IMR-90 (cell line): ENCODE data around the gene NANOS3. TPM values are rescaled to one million over a fixed set of nuclear protein-coding genes. Genes with fewer than 3 reads are reported as not detected.

ENCODE experiments used
- ATAC-seq: fragments of 200-7000 bp; cut with Tn5 transposase; 2 replicates; pipeline ENCODE4 v1.9.1; 2020; ENCODE audit warnings: low read depth, mild to moderate bottlenecking, moderate library complexity
- BruUV-seq: library from RNA; stranded (reverse); fragments of 400-500 nt; replicated peaks from 2 replicates; lab custom pipeline; 2021; lab: Mats Ljungman, UMichigan
- CTCF ChIA-PET: fragments of 300-600 bp; formaldehyde crosslinking; extraction: SDS; loops from one replicate; lab custom pipeline; 2021; ENCODE audit warnings: antibody characterized with exemption; lab: Yijun Ruan, JAX
- POLR2A ChIA-PET: fragments of 300-600 bp; sonication (Branson Sonifier 250); formaldehyde crosslinking; loops from one replicate; lab custom pipeline; 2022; ENCODE audit warnings: antibody characterized with exemption; ENCODE audit not compliant: unreplicated experiment; lab: Charles Lee
- DNase-seq: peaks from one replicate; pipeline ENCODE4 v3.0.0; 2013
- H2AFZ ChIP-seq: replicated peaks from 2 replicates; pipeline ENCODE3; 2013; ENCODE audit warnings: low read length, mild to moderate bottlenecking; ENCODE audit not compliant: poor library complexity
- H2AK5ac ChIP-seq: 2 replicates; pipeline ENCODE4 v1.6.1; 2013; ENCODE audit warnings: low read depth, low read length, inconsistent platforms
- H2AK9ac ChIP-seq: replicated peaks from 2 replicates; pipeline ENCODE3; 2013; ENCODE audit warnings: mild to moderate bottlenecking, low read depth, low read length, moderate library complexity; ENCODE audit not compliant: poor library complexity
- H2BK120ac ChIP-seq: 2 replicates; pipeline ENCODE4 v1.6.1; 2013; ENCODE audit warnings: low read depth, low read length, inconsistent platforms
- H2BK15ac ChIP-seq: 3 replicates; pipeline ENCODE4 v1.6.1; 2013; ENCODE audit warnings: low read depth, low read length, inconsistent platforms
- H2BK20ac ChIP-seq: 2 replicates; pipeline ENCODE4 v1.6.1; 2013; ENCODE audit warnings: low read depth, mild to moderate bottlenecking, inconsistent platforms, low read length, moderate library complexity
- H2BK5ac ChIP-seq: 2 replicates; pipeline ENCODE4 v1.6.1; 2013; ENCODE audit warnings: mild to moderate bottlenecking, low read depth, low read length, inconsistent platforms; ENCODE audit not compliant: poor library complexity, severe bottlenecking
- H3K14ac ChIP-seq: replicated peaks from 2 replicates; pipeline ENCODE4 v1.6.1; 2013; ENCODE audit warnings: low read depth, low read length, inconsistent platforms
- H3K18ac ChIP-seq: 2 replicates; pipeline ENCODE4 v1.6.1; 2013; ENCODE audit warnings: low read depth, low read length, control low read depth
- H3K23ac ChIP-seq: 2 replicates; pipeline ENCODE4 v1.6.1; 2013; ENCODE audit warnings: low read depth, low read length, inconsistent platforms
- H3K27ac ChIP-seq: 2 replicates; pipeline ENCODE4 v1.5.1; 2013; ENCODE audit warnings: mild to moderate bottlenecking, control low read depth, low read length; ENCODE audit not compliant: insufficient read depth
- H3K27me3 ChIP-seq: 2 replicates; pipeline ENCODE4 v1.6.1; 2013; ENCODE audit warnings: low read length; ENCODE audit not compliant: control insufficient read depth, insufficient read depth
- H3K36me3 ChIP-seq: 2 replicates; pipeline ENCODE4 v1.6.1; 2013; ENCODE audit warnings: low read length, mixed read lengths; ENCODE audit not compliant: control insufficient read depth, insufficient read depth
- H3K4ac ChIP-seq: 2 replicates; pipeline ENCODE4 v1.6.1; 2013; ENCODE audit warnings: low read depth, low read length, inconsistent platforms
- H3K4me1 ChIP-seq: 2 replicates; pipeline ENCODE4 v1.6.1; 2013; ENCODE audit warnings: low read length, mixed read lengths; ENCODE audit not compliant: control insufficient read depth, insufficient read depth
- H3K4me2 ChIP-seq: 2 replicates; pipeline ENCODE4 v1.6.1; 2013; ENCODE audit warnings: low read depth, mild to moderate bottlenecking, control low read depth, low read length, moderate library complexity
- H3K4me3 ChIP-seq: 2 replicates; pipeline ENCODE4 v1.5.1; 2013; ENCODE audit warnings: low read depth, mild to moderate bottlenecking, control low read depth, low read length, moderate library complexity; ENCODE audit not compliant: insufficient read depth
- H3K56ac ChIP-seq: 2 replicates; pipeline ENCODE4 v1.6.1; 2013; ENCODE audit warnings: low read length, inconsistent platforms; ENCODE audit not compliant: insufficient read depth; ENCODE audit errors: extremely low read depth
- H3K79me1 ChIP-seq, 2 experiments: 2 replicates each; pipeline ENCODE4 v1.6.1; 2013; ENCODE audit warnings: low read length in 2 of 2, inconsistent platforms in 1 of 2, low read depth in 1 of 2
- H3K9ac ChIP-seq: 2 replicates; pipeline ENCODE4 v1.6.1; 2013; ENCODE audit warnings: low read depth, low read length, control low read depth
- H3K9me1 ChIP-seq: 2 replicates; pipeline ENCODE4 v1.6.1; 2013; ENCODE audit warnings: low read length, inconsistent platforms; ENCODE audit not compliant: insufficient read depth
- H3K9me3 ChIP-seq: 2 replicates; pipeline ENCODE4 v1.6.1; 2013; ENCODE audit warnings: low read length; ENCODE audit not compliant: control insufficient read depth, insufficient read depth
- H4K20me1 ChIP-seq: 2 replicates; pipeline ENCODE4 v1.6.1; 2013; ENCODE audit warnings: low read length, inconsistent platforms; ENCODE audit not compliant: insufficient read depth
- H4K5ac ChIP-seq: 2 replicates; pipeline ENCODE4 v1.6.1; 2013; ENCODE audit warnings: mild to moderate bottlenecking, low read depth, low read length, control low read depth
- H4K8ac ChIP-seq, 2 experiments: 2 replicates each; pipeline ENCODE4 v1.6.1; 2013; ENCODE audit warnings: low read depth in 2 of 2, low read length in 2 of 2, control low read depth in 1 of 2, inconsistent platforms in 1 of 2
- H4K91ac ChIP-seq: 2 replicates; pipeline ENCODE4 v1.6.1; 2013; ENCODE audit warnings: low read depth, low read length, inconsistent platforms; ENCODE audit not compliant: insufficient read depth
- BHLHE40 ChIP-seq: fragments of 150-350 bp; IDR thresholded peaks from 2 replicates; pipeline ENCODE4 v1.6.1; 2016; ENCODE audit warnings: mild to moderate bottlenecking, low read depth, low read length
- CEBPB ChIP-seq: IDR thresholded peaks from 2 replicates; pipeline ENCODE4 v1.6.1; 2012; ENCODE audit warnings: low read depth, low read length, improper control_type of control experiment
- CHD1 ChIP-seq: IDR thresholded peaks from 2 replicates; pipeline ENCODE4 v1.6.1; 2012; ENCODE audit warnings: low read depth, low read length, improper control_type of control experiment
- ELK1 ChIP-seq: fragments of 150-350 bp; IDR thresholded peaks from 2 replicates; pipeline ENCODE4 v1.6.1; 2016; ENCODE audit warnings: low read depth, mild to moderate bottlenecking, low read length, moderate library complexity, borderline replicate concordance
- FOS ChIP-seq: fragments of 150-350 bp; IDR thresholded peaks from 2 replicates; pipeline ENCODE4 v1.6.1; 2016; ENCODE audit warnings: low read depth, low read length
- MAFK ChIP-seq: IDR thresholded peaks from 2 replicates; pipeline ENCODE4 v1.6.1; 2012; ENCODE audit warnings: low read depth, low read length, improper control_type of control experiment
- MAZ ChIP-seq: IDR thresholded peaks from 2 replicates; pipeline ENCODE4 v1.6.1; 2012; ENCODE audit warnings: low read depth, mild to moderate bottlenecking, low read length, improper control_type of control experiment, moderate library complexity, borderline replicate concordance
- MXI1 ChIP-seq: IDR thresholded peaks from 2 replicates; pipeline ENCODE4 v1.6.1; 2012; ENCODE audit warnings: low read depth, mild to moderate bottlenecking, low read length, moderate library complexity, borderline replicate concordance
- NFE2L2 ChIP-seq: fragments of 150-350 bp; IDR thresholded peaks from 2 replicates; pipeline ENCODE4 v1.6.1; 2016; ENCODE audit warnings: low read depth, mild to moderate bottlenecking, low read length
- POLR2A ChIP-seq: IDR thresholded peaks from 2 replicates; pipeline ENCODE4 v1.6.1; 2012; ENCODE audit warnings: mild to moderate bottlenecking, low read depth, low read length
- RAD21 ChIP-seq: IDR thresholded peaks from 2 replicates; pipeline ENCODE4 v1.6.1; 2012; ENCODE audit warnings: low read length, improper control_type of control experiment
- RCOR1 ChIP-seq: IDR thresholded peaks from 2 replicates; pipeline ENCODE4 v1.6.1; 2012; ENCODE audit warnings: mild to moderate bottlenecking, low read length, improper control_type of control experiment; ENCODE audit not compliant: insufficient replicate concordance
- RFX5 ChIP-seq: IDR thresholded peaks from 2 replicates; pipeline ENCODE4 v1.8.0; 2012; ENCODE audit warnings: low read depth, mild to moderate bottlenecking, low read length, moderate library complexity
- SMC3 ChIP-seq: fragments of 150-350 bp; IDR thresholded peaks from 2 replicates; pipeline ENCODE4 v1.6.1; 2016; ENCODE audit warnings: low read depth, mild to moderate bottlenecking, antibody characterized with exemption, low read length, moderate library complexity
- USF2 ChIP-seq: fragments of 150-350 bp; IDR thresholded peaks from 2 replicates; pipeline ENCODE4 v1.6.1; 2017; ENCODE audit warnings: mild to moderate bottlenecking, antibody characterized with exemption, low read length, low read depth
- whole genome bisulfite sequencing, 2 experiments: methylation state at CpG; one replicate each; pipeline versions ENCODE4 v1.1.5 to v1.1.7; 2013; ENCODE audit warnings: missing lambda C conversion rate in 2 of 2; ENCODE audit not compliant: insufficient read length in 1 of 2; ENCODE audit errors: extremely low coverage in 2 of 2; 5-methylcytosine and 5-hydroxymethylcytosine counted together
- dilution Hi-C: fragments of 300-500 bp; cut with HindIII; formaldehyde crosslinking; loops from one replicate; pipeline ENCODE4 v1.14.3; 2018; ENCODE audit warnings: low sequenced_read_pairs; ENCODE audit not compliant: unreplicated experiment
- in situ Hi-C: fragments of 300-500 bp; cut with MboI; formaldehyde crosslinking; loops from 3 replicates; pipeline ENCODE4 v1.14.3; 2019; ENCODE audit warnings: low sequenced_read_pairs, inconsistent platforms, mixed read lengths
- intact Hi-C: fragments of 100-400 bp; cut with micrococcal nuclease; formaldehyde crosslinking; loops from 2 replicates; pipeline ENCODE4 v1.10.0; 2022
- polyA plus RNA-seq, 3 experiments: library from polyadenylated mRNA; depleted of rRNA; stranded (reverse); fragments of >200 nt; gene quantifications; 2 replicates each; pipeline ENCODE4 v1.2.3, GENCODE V29; 2012; ENCODE audit warnings: low replicate concordance in 1 of 3
- total RNA-seq: library from RNA; depleted of rRNA; stranded (reverse); fragments of >200 nt; gene quantifications from 2 replicates; pipeline ENCODE4 v1.2.3, GENCODE V29; 2012
- TF ChIP-seq, protein P1 (sequence below): conservative IDR thresholded peaks from 2 replicates; pipeline ENCODE4 v1.5.1; 2012; ENCODE audit warnings: mild to moderate bottlenecking, low read depth, low read length, improper control_type of control experiment

NANOS3 gene
- total and polyA plus RNA-seq, 2 of the 4 experiments (the other 2 are of a cell fraction) = 0.63 TPM; not detected in 1

DNA sequence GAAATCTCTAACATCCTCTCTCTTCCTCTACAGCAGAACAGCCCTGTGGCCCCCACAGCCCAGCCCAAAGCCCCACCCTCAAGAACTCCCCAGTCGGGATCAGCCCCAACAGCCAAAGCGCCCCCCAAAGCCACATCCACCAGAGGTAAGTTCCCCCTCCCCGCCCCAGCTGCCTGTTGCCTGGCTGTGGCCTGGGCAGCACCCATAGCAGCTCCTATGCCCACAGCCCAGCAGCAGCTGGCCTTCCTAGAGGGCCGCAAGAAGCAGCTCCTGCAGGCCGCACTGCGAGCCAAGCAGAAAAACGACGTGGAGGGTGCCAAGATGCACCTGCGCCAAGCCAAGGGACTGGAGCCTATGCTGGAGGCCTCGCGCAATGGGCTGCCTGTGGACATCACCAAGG, 43.6 kb downstream of the NANOS3 start:
- in situ Hi-C loops = no loop called here
- Histone ChIP-seq H3K79me1 (no peaks in the 10 kb centered on the region), H3K27ac (no peak overlapping the region), H2BK5ac (no peak overlapping the region), H3K4me2 (no peak overlapping the region), H2AFZ (no peak overlapping the region), H3K18ac (no peak overlapping the region), H4K20me1 (no peaks in the 10 kb centered on the region), H4K8ac (no peak overlapping the region), H2BK120ac (no peak overlapping the region), H3K9ac (no peak overlapping the region), H4K91ac (no peak overlapping the region), H3K36me3 (peaks cover 48% of the 10 kb centered on the region), H2AK5ac (no peak overlapping the region), H3K14ac (no peak overlapping the region), H3K4me1 (peaks cover 2% of the 10 kb centered on the region; the same call in 1 of the 2 replicates), H3K23ac (no peak overlapping the region), H3K9me3 (peaks cover 4% of the 10 kb centered on the region), H3K4ac (no peak overlapping the region), H3K56ac (no peak overlapping the region), H4K5ac (no peak overlapping the region), H2AK9ac (no peak overlapping the region), H3K9me1 (no peaks in the 10 kb centered on the region), H2BK15ac (no peak overlapping the region), H3K27me3 (no peaks in the 10 kb centered on the region), H2BK20ac (no peak overlapping the region), H3K4me3 (no peak overlapping the region)
- 93% methylated on average over 7 of the region's 11 CpGs; no CpG with 5 or more reads in 1 of the 2 experiments for WGBS, 2 experiments
- ChIA-PET POLR2A (no interaction called here), CTCF (no interaction called here)
- BruUV-seq = no TSS peak
- TF ChIP-seq MAFK = no peak
- TF ChIP-seq USF2 = no peak
- no peak for TF ChIP-seq CEBPB
- no peak for TF ChIP-seq FOS
- TF ChIP-seq, protein P1, sequence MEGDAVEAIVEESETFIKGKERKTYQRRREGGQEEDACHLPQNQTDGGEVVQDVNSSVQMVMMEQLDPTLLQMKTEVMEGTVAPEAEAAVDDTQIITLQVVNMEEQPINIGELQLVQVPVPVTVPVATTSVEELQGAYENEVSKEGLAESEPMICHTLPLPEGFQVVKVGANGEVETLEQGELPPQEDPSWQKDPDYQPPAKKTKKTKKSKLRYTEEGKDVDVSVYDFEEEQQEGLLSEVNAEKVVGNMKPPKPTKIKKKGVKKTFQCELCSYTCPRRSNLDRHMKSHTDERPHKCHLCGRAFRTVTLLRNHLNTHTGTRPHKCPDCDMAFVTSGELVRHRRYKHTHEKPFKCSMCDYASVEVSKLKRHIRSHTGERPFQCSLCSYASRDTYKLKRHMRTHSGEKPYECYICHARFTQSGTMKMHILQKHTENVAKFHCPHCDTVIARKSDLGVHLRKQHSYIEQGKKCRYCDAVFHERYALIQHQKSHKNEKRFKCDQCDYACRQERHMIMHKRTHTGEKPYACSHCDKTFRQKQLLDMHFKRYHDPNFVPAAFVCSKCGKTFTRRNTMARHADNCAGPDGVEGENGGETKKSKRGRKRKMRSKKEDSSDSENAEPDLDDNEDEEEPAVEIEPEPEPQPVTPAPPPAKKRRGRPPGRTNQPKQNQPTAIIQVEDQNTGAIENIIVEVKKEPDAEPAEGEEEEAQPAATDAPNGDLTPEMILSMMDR = no peak
- no peak for TF ChIP-seq SMC3
- no peak for TF ChIP-seq NFE2L2
- TF ChIP-seq MXI1 = no peak
- TF ChIP-seq CHD1 = no peak
- TF ChIP-seq MAZ = no peak
- TF ChIP-seq RAD21 = no peak
- TF ChIP-seq BHLHE40 = no peak
- TF ChIP-seq ELK1 = no peak
- no peak for TF ChIP-seq RCOR1
- TF ChIP-seq POLR2A = no peak
- no peak for TF ChIP-seq RFX5
- intact Hi-C loops = no loop called here
- dilution Hi-C loops = no loop called here
- DNase-seq (no peak), ATAC-seq (no peak)
